ENCODE measurements around the gene HAUS6.

DNA sequence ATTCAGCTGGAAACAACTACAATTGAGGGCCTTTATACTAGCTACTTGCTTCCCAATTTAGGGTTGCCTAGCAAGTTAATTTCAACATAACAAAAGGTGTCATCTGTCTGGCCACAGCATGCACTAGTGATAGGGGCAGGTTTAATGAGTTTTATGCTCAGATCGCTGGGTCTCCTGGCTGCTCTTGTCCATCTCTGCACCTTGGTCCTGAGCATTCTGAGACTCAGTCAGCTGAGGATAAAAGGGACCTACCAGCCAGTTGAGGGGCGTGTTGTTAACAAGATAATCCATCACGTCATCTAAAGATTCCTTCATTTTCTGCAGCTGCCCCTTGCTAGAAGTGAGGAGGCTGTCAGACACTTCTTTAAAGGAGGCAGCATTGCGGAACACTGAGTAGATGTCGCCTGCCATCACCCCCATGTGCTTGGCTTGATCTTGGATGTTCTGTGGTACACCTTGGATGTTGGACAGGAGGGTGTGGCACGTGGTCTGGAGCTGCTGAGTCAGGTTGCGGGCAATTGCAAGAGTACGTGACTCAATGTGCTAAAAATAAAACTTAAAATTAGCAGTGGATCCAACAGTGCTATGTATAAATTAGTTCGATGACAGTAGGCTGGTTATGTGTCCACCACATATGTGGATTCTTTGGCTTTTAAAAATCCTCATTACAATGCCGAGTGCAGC lies 13.5 kb upstream of the HAUS6 start:
- no peak for TF ChIP-seq HDAC2 (CRISPR knock-in tag; IDR thresholded peaks at IDR 0.05)
- no peak for TF ChIP-seq KDM2A (CRISPR knock-in tag; IDR thresholded peaks at IDR 0.05; ENCODE audit: borderline replicate concordance, low read depth)
- TF ChIP-seq FIP1L1 (IDR thresholded peaks at IDR 0.05; ENCODE audit: borderline replicate concordance, insufficient read depth, low read depth, low read length): no peak
- TF ChIP-seq, protein P1, sequence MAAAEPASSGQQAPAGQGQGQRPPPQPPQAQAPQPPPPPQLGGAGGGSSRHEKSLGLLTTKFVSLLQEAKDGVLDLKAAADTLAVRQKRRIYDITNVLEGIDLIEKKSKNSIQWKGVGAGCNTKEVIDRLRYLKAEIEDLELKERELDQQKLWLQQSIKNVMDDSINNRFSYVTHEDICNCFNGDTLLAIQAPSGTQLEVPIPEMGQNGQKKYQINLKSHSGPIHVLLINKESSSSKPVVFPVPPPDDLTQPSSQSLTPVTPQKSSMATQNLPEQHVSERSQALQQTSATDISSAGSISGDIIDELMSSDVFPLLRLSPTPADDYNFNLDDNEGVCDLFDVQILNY (CRISPR knock-in tag; conservative IDR thresholded peaks at IDR 0.05): no peak
- TF ChIP-seq, protein P2, sequence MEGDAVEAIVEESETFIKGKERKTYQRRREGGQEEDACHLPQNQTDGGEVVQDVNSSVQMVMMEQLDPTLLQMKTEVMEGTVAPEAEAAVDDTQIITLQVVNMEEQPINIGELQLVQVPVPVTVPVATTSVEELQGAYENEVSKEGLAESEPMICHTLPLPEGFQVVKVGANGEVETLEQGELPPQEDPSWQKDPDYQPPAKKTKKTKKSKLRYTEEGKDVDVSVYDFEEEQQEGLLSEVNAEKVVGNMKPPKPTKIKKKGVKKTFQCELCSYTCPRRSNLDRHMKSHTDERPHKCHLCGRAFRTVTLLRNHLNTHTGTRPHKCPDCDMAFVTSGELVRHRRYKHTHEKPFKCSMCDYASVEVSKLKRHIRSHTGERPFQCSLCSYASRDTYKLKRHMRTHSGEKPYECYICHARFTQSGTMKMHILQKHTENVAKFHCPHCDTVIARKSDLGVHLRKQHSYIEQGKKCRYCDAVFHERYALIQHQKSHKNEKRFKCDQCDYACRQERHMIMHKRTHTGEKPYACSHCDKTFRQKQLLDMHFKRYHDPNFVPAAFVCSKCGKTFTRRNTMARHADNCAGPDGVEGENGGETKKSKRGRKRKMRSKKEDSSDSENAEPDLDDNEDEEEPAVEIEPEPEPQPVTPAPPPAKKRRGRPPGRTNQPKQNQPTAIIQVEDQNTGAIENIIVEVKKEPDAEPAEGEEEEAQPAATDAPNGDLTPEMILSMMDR (CRISPR knock-in tag; IDR thresholded peaks at IDR 0.05): no peak
- no peak for TF ChIP-seq SOX6 (IDR thresholded peaks at IDR 0.05)
- no peak for TF ChIP-seq SOX6 (CRISPR knock-in tag; IDR thresholded peaks at IDR 0.05)
- TF ChIP-seq, protein P3, sequence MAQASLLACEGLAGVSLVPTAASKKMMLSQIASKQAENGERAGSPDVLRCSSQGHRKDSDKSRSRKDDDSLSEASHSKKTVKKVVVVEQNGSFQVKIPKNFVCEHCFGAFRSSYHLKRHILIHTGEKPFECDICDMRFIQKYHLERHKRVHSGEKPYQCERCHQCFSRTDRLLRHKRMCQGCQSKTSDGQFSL (CRISPR knock-in tag; IDR thresholded peaks at IDR 0.05): no peak
- TF ChIP-seq, protein P4, sequence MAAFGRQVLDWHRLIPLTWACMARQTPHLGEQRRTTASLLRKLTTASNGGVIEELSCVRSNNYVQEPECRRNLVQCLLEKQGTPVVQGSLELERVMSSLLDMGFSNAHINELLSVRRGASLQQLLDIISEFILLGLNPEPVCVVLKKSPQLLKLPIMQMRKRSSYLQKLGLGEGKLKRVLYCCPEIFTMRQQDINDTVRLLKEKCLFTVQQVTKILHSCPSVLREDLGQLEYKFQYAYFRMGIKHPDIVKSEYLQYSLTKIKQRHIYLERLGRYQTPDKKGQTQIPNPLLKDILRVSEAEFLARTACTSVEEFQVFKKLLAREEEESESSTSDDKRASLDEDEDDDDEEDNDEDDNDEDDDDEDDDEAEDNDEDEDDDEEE (CRISPR knock-in tag; IDR thresholded peaks at IDR 0.05): no peak
- TF ChIP-seq ZFP36 (IDR thresholded peaks at IDR 0.05; ENCODE audit: borderline replicate concordance, low read depth, low read length, partially characterized antibody): no peak
- TF ChIP-seq, protein P5, sequence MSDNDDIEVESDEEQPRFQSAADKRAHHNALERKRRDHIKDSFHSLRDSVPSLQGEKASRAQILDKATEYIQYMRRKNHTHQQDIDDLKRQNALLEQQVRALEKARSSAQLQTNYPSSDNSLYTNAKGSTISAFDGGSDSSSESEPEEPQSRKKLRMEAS (IDR thresholded peaks at IDR 0.05): no peak
- TF ChIP-seq TP53 (CRISPR knock-in tag; conservative IDR thresholded peaks at IDR 0.05): no peak
- TF ChIP-seq TCF7L2 (IDR thresholded peaks at IDR 0.05; ENCODE audit: low read depth, low read length): no peak

Measured in HepG2 (cell line).